A673 (cell line): Measurements from ENCODE around the gene CMTM6. TPM values are rescaled to one million over a fixed set of nuclear protein-coding genes. Genes with fewer than 3 reads are reported as not detected.

Experiments used
- BruUV-seq: library from RNA; stranded (reverse); fragments of 400-500 nt; replicated peaks from 2 replicates; lab custom pipeline; 2021; lab: Mats Ljungman, UMichigan
- CTCF ChIA-PET: fragments of 300-600 bp; sonication (Branson Sonifier 250); formaldehyde crosslinking; loops from one replicate; lab custom pipeline; 2022; ENCODE audit warnings: antibody characterized with exemption; lab: Charles Lee
- POLR2A ChIA-PET: fragments of 300-600 bp; sonication (Branson Sonifier 250); formaldehyde crosslinking; loops from one replicate; lab custom pipeline; 2022; ENCODE audit warnings: antibody characterized with exemption; ENCODE audit not compliant: low non-redundant PET; lab: Charles Lee
- DNase-seq: peaks from one replicate; pipeline ENCODE4 v3.0.0-alpha.2; 2015; ENCODE audit warnings: low spot score
- H3K27ac ChIP-seq: fragments of 200-600 bp; sonication (generic); 2 replicates; pipeline ENCODE4 v1.5.1; 2016; ENCODE audit warnings: mixed run types, low read depth, mild to moderate bottlenecking, mixed read lengths, antibody characterized with exemption, low read length; ENCODE audit not compliant: poor library complexity, severe bottlenecking
- H3K27me3 ChIP-seq: fragments of 200-600 bp; sonication (generic); replicated peaks from 2 replicates; pipeline ENCODE4 v1.6.1; 2017; ENCODE audit warnings: mixed run types, low read depth, mild to moderate bottlenecking, mixed read lengths, antibody characterized with exemption, low read length; ENCODE audit not compliant: insufficient read depth, poor library complexity
- H3K36me3 ChIP-seq: fragments of 200-600 bp; sonication (generic); 2 replicates; pipeline ENCODE4 v1.6.1; 2016; ENCODE audit warnings: mixed run types, mild to moderate bottlenecking, mixed read lengths, antibody characterized with exemption, low read length; ENCODE audit not compliant: insufficient read depth, poor library complexity, severe bottlenecking
- H3K4me1 ChIP-seq: fragments of 200-600 bp; sonication (generic); 2 replicates; pipeline ENCODE4 v1.6.1; 2017; ENCODE audit warnings: mixed run types, mild to moderate bottlenecking, mixed read lengths, antibody characterized with exemption, low read length; ENCODE audit not compliant: insufficient read depth, poor library complexity, severe bottlenecking
- H3K4me3 ChIP-seq: fragments of 200-600 bp; sonication (generic); 2 replicates; pipeline ENCODE4 v1.5.1; 2016; ENCODE audit warnings: low read depth, mixed run types, mild to moderate bottlenecking, mixed read lengths, low read length; ENCODE audit not compliant: poor library complexity, severe bottlenecking
- H3K9me3 ChIP-seq: fragments of 200-600 bp; sonication (generic); 2 replicates; pipeline ENCODE4 v1.6.1; 2016; ENCODE audit warnings: mixed run types, low read depth, mild to moderate bottlenecking, mixed read lengths, antibody characterized with exemption, low read length; ENCODE audit not compliant: poor library complexity, severe bottlenecking
- EZH2 ChIP-seq: fragments of 200-600 bp; sonication (generic); IDR thresholded peaks from 2 replicates; pipeline ENCODE4 v1.6.1; 2017; ENCODE audit warnings: borderline replicate concordance, low read depth, mild to moderate bottlenecking, mixed read lengths, antibody characterized with exemption, low read length; ENCODE audit not compliant: poor library complexity, severe bottlenecking
- intact Hi-C: fragments of 100-400 bp; cut with micrococcal nuclease; formaldehyde crosslinking; loops from one replicate; pipeline ENCODE4 v1.10.0; 2022; ENCODE audit not compliant: unreplicated experiment
- total RNA-seq: library from RNA; stranded (reverse); gene quantifications from 2 replicates; pipeline ENCODE4 v1.2.3, GENCODE V29; 2021
- TF ChIP-seq, protein P1 (sequence below): fragments of 300-800, 200-600 bp; sonication (generic); conservative IDR thresholded peaks from 2 replicates; pipeline ENCODE4 v1.5.1; 2017; ENCODE audit warnings: low read depth, mild to moderate bottlenecking, antibody characterized with exemption, low read length, moderate library complexity, mixed read lengths

CMTM6 gene
- total RNA-seq, 1 experiment from 2014 or later: 32.3 TPM

DNA sequence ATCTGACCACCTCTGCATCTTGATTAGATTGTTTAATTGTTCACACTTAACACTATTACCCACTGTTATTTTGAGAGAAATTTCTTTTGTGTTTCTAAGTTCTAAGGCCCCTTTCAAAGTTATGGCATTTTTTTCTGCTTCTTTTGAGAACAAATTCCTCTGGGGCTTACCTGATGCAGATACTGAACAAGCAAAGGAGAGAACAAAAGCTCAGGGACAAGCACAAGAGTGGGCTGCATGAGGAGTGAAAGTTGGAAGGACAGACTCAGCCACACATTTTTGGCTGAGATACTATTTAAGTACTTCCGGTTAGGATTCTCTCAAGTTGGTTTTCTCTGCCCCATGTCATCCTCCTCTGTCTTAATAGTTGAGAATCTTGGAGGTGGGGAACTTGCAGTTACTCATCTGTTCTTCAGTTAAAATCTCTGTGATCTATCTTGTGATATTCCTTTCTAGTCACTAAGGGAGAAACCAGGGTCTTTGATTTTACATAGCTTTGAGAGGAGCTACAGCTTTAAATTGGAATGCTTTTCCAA lies 54.7 kb downstream of the CMTM6 start:
- no peak for DNase-seq
- peaks cover 14% of the 10 kb centered on the region for H3K27me3 ChIP-seq
- no TSS peak for BruUV-seq
- intact Hi-C loops: no loop called here
- H3K4me1 ChIP-seq: no peaks in the 10 kb centered on the region
- TF ChIP-seq, protein P1, sequence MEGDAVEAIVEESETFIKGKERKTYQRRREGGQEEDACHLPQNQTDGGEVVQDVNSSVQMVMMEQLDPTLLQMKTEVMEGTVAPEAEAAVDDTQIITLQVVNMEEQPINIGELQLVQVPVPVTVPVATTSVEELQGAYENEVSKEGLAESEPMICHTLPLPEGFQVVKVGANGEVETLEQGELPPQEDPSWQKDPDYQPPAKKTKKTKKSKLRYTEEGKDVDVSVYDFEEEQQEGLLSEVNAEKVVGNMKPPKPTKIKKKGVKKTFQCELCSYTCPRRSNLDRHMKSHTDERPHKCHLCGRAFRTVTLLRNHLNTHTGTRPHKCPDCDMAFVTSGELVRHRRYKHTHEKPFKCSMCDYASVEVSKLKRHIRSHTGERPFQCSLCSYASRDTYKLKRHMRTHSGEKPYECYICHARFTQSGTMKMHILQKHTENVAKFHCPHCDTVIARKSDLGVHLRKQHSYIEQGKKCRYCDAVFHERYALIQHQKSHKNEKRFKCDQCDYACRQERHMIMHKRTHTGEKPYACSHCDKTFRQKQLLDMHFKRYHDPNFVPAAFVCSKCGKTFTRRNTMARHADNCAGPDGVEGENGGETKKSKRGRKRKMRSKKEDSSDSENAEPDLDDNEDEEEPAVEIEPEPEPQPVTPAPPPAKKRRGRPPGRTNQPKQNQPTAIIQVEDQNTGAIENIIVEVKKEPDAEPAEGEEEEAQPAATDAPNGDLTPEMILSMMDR: no peak
- TF ChIP-seq EZH2: no peak
- ChIA-PET CTCF (no interaction called here), POLR2A (no interaction called here)
- H3K9me3 ChIP-seq: no peaks in the 10 kb centered on the region
- H3K4me3 ChIP-seq: no peak overlapping the region
- H3K27ac ChIP-seq: no peak overlapping the region
- no peaks in the 10 kb centered on the region for H3K36me3 ChIP-seq

DNA sequence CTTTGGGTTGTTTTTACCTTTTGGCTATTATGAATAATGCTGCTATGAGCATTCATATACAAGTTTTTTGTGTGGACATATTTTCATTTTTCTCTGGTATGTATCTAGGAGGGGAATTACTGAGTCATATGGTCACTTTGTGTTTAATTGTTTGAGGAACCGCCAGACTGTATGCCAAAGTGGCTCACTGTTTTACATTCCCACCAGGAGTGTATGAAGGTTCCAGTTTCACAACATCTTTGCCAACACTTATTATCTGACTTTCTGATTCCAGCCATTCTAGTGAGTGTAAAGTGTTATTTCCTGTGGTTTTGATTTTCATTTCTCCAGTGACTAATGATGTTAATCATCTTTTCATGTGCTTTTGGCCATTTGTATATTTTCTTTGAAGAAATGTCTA lies 59.2 kb downstream of the CMTM6 start:
- ChIA-PET POLR2A (no interaction called here), CTCF (no interaction called here)
- H3K27ac ChIP-seq: no peak overlapping the region
- intact Hi-C loops: no loop called here
- H3K4me1 ChIP-seq: no peaks in the 10 kb centered on the region
- DNase-seq: no peak
- BruUV-seq: no TSS peak
- H3K9me3 ChIP-seq: no peaks in the 10 kb centered on the region
- H3K36me3 ChIP-seq: no peaks in the 10 kb centered on the region
- peaks cover 7% of the 10 kb centered on the region for H3K27me3 ChIP-seq
- TF ChIP-seq, protein P1: no peak
- TF ChIP-seq EZH2: no peak
- no peak overlapping the region for H3K4me3 ChIP-seq

DNA sequence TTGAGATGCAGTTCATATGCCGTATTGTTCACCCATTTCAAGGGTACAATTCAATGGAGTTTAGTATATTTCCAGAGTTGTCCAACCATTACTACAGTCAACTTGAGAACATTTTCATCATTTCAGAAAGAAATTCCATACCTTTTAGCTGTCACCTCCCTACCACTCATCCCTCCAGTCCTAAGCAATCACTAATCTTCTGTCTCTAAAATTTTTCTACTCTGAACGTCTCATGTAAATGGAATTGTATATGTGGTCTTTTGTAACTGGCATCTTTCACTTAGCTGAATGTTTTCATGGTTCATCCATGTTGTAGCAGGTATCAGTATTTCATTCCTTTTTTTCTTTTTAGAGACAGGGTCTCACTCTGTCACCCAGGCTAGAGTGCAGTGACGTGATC lies 59.9 kb downstream of the CMTM6 start:
- POLR2A ChIA-PET: no interaction called here
- Histone ChIP-seq H3K27ac (no peak overlapping the region), H3K27me3 (peaks cover 7% of the 10 kb centered on the region), H3K4me1 (no peaks in the 10 kb centered on the region), H3K9me3 (no peaks in the 10 kb centered on the region), H3K4me3 (no peak overlapping the region), H3K36me3 (no peaks in the 10 kb centered on the region)
- intact Hi-C loops: no loop called here
- DNase-seq: no peak
- CTCF ChIA-PET: no interaction called here
- TF ChIP-seq, protein P1: no peak
- no peak for TF ChIP-seq EZH2
- no TSS peak for BruUV-seq
